HG02885 (cell line): ENCODE data around the gene SOX13.

Experiments used
- ATAC-seq: cut with Tn5 transposase; IDR thresholded peaks from one replicate; pipeline ENCODE4 v1.9.1; 2021; ENCODE audit warnings: mild to moderate bottlenecking; ENCODE audit not compliant: unreplicated experiment, poor library complexity

Gene SOX13

GRCh38 chr1:204103431-204103741 lies 30.5 kb downstream of the SOX13 start:
- ATAC-seq: no peak

GRCh38 chr1:204104331-204105130 lies 31.6 kb downstream of the SOX13 start:
- no peak for ATAC-seq

- ATAC-seq: no peak
Observed at GRCh38 chr1:204105131-204105515, 32.2 kb downstream of the SOX13 start.

- no peak for ATAC-seq
Observed at GRCh38 chr1:204106825-204107224, 33.9 kb downstream of the SOX13 start.

GRCh38 chr1:204107892-204108291 lies 35.0 kb downstream of the SOX13 start:
- ATAC-seq: no peak

- ATAC-seq: no peak
Observed at GRCh38 chr1:204108312-204109141, 35.6 kb downstream of the SOX13 start.

GRCh38 chr1:204110894-204111633 lies 38.1 kb downstream of the SOX13 start:
- no peak for ATAC-seq

GRCh38 chr1:204112876-204113730 lies 40.2 kb downstream of the SOX13 start:
- no peak for ATAC-seq

GRCh38 chr1:204113896-204114295 lies 41.0 kb downstream of the SOX13 start:
- no peak for ATAC-seq

GRCh38 chr1:204114606-204115005 lies 41.7 kb downstream of the SOX13 start:
- no peak for ATAC-seq

- no peak for ATAC-seq
Observed at GRCh38 chr1:204115116-204115515, 42.2 kb downstream of the SOX13 start.

GRCh38 chr1:204116539-204116938 lies 43.6 kb downstream of the SOX13 start:
- no peak for ATAC-seq

GRCh38 chr1:204121840-204122555 lies 49.1 kb downstream of the SOX13 start:
- no peak for ATAC-seq

- no peak for ATAC-seq
Observed at GRCh38 chr1:204123376-204123775, 50.5 kb downstream of the SOX13 start.

GRCh38 chr1:204124639-204125038 lies 51.7 kb downstream of the SOX13 start:
- ATAC-seq: no peak

GRCh38 chr1:204125759-204126351 lies 52.9 kb downstream of the SOX13 start:
- no peak for ATAC-seq

- no peak for ATAC-seq
Observed at GRCh38 chr1:204126386-204126785, 53.5 kb downstream of the SOX13 start.

GRCh38 chr1:204126956-204127355 lies 54.0 kb downstream of the SOX13 start:
- no peak for ATAC-seq

- ATAC-seq: no peak
Observed at GRCh38 chr1:204127597-204128242, 54.8 kb downstream of the SOX13 start.
